ENCODE results near the gene ZBTB47.

ZBTB47 gene

DNA sequence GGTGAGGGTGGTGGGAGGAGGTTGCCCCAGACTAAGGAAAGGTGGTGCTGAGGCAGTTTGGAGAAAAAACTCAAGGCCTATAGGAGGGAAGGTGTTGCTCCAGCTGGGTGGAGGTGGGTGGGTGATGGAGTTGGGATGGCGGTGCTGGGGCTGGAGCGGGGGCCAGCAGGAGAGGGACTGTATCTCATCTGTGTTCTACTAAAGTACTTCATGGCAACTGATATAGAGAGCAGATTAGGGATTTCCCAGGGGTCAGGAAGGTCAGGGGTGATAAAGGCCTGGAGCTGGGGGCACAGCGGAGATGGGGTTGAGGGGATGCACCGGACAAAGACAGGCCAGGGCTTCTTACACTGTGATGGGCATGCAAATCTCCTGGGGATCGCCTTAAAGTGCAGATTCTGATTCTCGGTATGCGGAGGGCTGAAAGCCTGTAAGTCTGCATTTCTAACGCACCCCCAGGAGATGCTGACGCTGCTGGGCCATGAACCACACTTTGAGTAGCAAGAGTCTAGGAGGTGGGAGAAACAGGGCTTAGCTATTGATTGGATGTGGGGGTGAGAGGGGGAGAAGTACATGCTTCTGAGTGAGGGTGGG lies 36.0 kb downstream of the ZBTB47 start:
- H2BK5ac ChIP-seq (ENCODE audit: low read length), result no peak overlapping the region
- H3K79me2 ChIP-seq (ENCODE audit: control insufficient read depth, insufficient read depth, low read length), result no peaks in the 10 kb centered on the region
- H3K56ac ChIP-seq (ENCODE audit: low read length), result no peak overlapping the region
- no peak overlapping the region for H3K4me2 ChIP-seq (ENCODE audit: low read length)
- H3K4me3 ChIP-seq (ENCODE audit: low read length), result no peak overlapping the region
- H3K27ac ChIP-seq (ENCODE audit: low read depth, low read length), result no peak overlapping the region
- H2AK5ac ChIP-seq (ENCODE audit: low read length), result no peak overlapping the region
- no peak overlapping the region for H2BK15ac ChIP-seq (replicated peaks; ENCODE audit: low read depth)
- no peak overlapping the region for H3K9ac ChIP-seq (ENCODE audit: low read length)
- H3K18ac ChIP-seq (ENCODE audit: low read length), result no peak overlapping the region
- H4K8ac ChIP-seq (ENCODE audit: low read depth, low read length), result no peak overlapping the region
- no peak for DNase-seq
- no peaks in the 10 kb centered on the region for H3K79me1 ChIP-seq (ENCODE audit: low read length)
- H3K23ac ChIP-seq (ENCODE audit: low read length), result no peak overlapping the region
- no peak overlapping the region for H3K4ac ChIP-seq (ENCODE audit: low read depth, low read length)
- no peak overlapping the region for H4K5ac ChIP-seq (ENCODE audit: low read length)
- H3K4me1 ChIP-seq (ENCODE audit: control insufficient read depth, low read depth, low read length), result no peaks in the 10 kb centered on the region
- H3K36me3 ChIP-seq (ENCODE audit: control insufficient read depth, insufficient read depth, low read length), result no peaks in the 10 kb centered on the region
- H3K27me3 ChIP-seq (ENCODE audit: insufficient read depth, low read length, poor library complexity), result no peaks in the 10 kb centered on the region
- WGBS (ENCODE audit: extremely low coverage, insufficient coverage, low lambda C conversion rate), result no CpG with 5 or more reads among the region's 9 CpGs
- no peak overlapping the region for H2BK120ac ChIP-seq (ENCODE audit: low read depth, low read length)

DNA sequence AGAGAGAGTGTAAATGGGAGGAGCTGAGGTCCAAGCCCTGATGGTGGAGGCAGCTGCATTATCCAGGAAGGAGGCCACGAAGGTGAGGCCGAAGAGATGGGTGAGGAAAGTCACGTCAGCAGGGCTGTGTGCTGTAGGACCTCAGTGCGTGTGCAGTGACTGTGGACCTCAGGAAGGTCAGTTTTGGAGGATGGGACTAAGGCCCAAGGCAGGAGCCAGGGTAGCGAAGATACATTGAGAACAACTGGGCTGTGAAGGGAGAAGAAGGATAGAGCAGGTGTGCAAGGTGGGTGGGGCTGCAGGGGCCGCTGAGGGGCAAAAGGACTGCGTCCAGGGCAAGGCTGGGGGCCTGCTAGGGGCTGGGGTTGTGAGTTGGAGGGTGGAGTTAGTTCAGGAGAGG lies 36.7 kb downstream of the ZBTB47 start:
- Histone ChIP-seq H4K8ac (ENCODE audit: low read depth, low read length) (no peak overlapping the region), H2BK5ac (ENCODE audit: low read length) (no peak overlapping the region), H4K5ac (ENCODE audit: low read length) (no peak overlapping the region), H3K4me1 (ENCODE audit: control insufficient read depth, low read depth, low read length) (no peaks in the 10 kb centered on the region), H3K4me3 (ENCODE audit: low read length) (no peak overlapping the region), H3K79me2 (ENCODE audit: control insufficient read depth, insufficient read depth, low read length) (no peaks in the 10 kb centered on the region), H3K79me1 (ENCODE audit: low read length) (no peaks in the 10 kb centered on the region), H2BK120ac (ENCODE audit: low read depth, low read length) (no peak overlapping the region), H2BK15ac (replicated peaks; ENCODE audit: low read depth) (no peak overlapping the region), H3K27ac (ENCODE audit: low read depth, low read length) (no peak overlapping the region), H3K27me3 (ENCODE audit: insufficient read depth, low read length, poor library complexity) (no peaks in the 10 kb centered on the region), H3K18ac (ENCODE audit: low read length) (no peak overlapping the region), H3K56ac (ENCODE audit: low read length) (no peak overlapping the region), H3K4ac (ENCODE audit: low read depth, low read length) (no peak overlapping the region), H2AK5ac (ENCODE audit: low read length) (no peak overlapping the region), H3K23ac (ENCODE audit: low read length) (no peak overlapping the region), H3K36me3 (ENCODE audit: control insufficient read depth, insufficient read depth, low read length) (no peaks in the 10 kb centered on the region), H3K9ac (ENCODE audit: low read length) (no peak overlapping the region), H3K4me2 (ENCODE audit: low read length) (no peak overlapping the region)
- WGBS (ENCODE audit: extremely low coverage, insufficient coverage, low lambda C conversion rate), result no CpG with 5 or more reads among the region's 7 CpGs
- no peak for DNase-seq

DNA sequence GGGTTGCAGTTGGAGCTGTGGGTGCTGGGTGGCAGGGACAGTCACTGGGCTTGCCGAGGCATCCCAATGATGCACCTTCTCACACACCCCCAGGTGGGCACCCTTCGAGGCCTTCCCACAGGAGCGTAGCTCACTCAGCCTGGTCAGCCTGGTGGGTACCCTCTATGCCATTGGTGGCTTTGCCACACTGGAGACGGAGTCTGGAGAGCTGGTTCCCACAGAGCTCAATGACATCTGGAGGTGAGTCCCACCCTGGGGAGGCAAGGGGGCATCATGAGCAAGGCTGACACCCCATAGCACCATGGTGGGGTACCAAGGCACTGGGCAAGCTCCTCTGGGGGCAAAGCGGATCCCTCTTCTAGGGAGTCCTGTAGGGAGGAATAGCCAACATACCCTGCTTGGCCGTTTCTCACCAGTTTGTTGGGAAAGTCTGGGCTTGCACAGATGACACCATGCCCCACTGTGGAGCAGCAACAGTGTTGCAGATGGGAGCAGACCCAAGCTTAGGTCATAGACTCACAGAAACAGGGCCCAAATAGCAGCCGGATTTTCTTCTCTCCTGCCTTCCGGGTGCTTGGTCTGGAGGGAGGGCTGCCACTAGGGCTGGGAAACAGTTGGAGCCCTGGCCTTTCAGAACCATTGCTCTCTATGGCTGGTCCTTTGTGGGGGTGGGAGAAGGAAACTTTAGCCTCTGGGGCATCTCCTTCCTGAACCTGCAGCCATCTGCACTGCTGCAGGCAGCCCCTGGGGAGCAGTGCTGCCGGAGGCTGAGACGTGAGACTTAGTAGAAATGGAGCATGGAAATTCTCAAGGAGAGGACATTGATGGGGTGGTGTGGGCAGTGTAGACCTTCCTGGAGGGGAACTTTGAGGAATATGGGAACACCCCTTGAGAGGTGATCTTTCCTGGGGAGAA lies 37.5 kb downstream of the ZBTB47 start:
- Histone ChIP-seq H2AK5ac (ENCODE audit: low read length) (no peak overlapping the region), H3K27me3 (ENCODE audit: insufficient read depth, low read length, poor library complexity) (no peaks in the 10 kb centered on the region), H3K36me3 (ENCODE audit: control insufficient read depth, insufficient read depth, low read length) (no peaks in the 10 kb centered on the region), H4K5ac (ENCODE audit: low read length) (no peak overlapping the region), H3K4me3 (ENCODE audit: low read length) (no peak overlapping the region), H3K4me1 (ENCODE audit: control insufficient read depth, low read depth, low read length) (no peaks in the 10 kb centered on the region), H2BK5ac (ENCODE audit: low read length) (no peak overlapping the region), H3K4me2 (ENCODE audit: low read length) (no peak overlapping the region), H3K79me1 (ENCODE audit: low read length) (no peaks in the 10 kb centered on the region), H3K56ac (ENCODE audit: low read length) (no peak overlapping the region), H3K9ac (ENCODE audit: low read length) (no peak overlapping the region), H3K23ac (ENCODE audit: low read length) (no peak overlapping the region), H3K4ac (ENCODE audit: low read depth, low read length) (no peak overlapping the region), H2BK15ac (replicated peaks; ENCODE audit: low read depth) (no peak overlapping the region), H2BK120ac (ENCODE audit: low read depth, low read length) (no peak overlapping the region), H3K18ac (ENCODE audit: low read length) (no peak overlapping the region), H3K27ac (ENCODE audit: low read depth, low read length) (no peak overlapping the region), H3K79me2 (ENCODE audit: control insufficient read depth, insufficient read depth, low read length) (no peaks in the 10 kb centered on the region), H4K8ac (ENCODE audit: low read depth, low read length) (no peak overlapping the region)
- WGBS (ENCODE audit: extremely low coverage, insufficient coverage, low lambda C conversion rate), result no CpG with 5 or more reads among the region's 10 CpGs
- DNase-seq, result no peak

GRCh38 chr3:42691816-42692666 lies 38.5 kb downstream of the ZBTB47 start:
- no peak overlapping the region for H3K56ac ChIP-seq (ENCODE audit: low read length)
- no peak overlapping the region for H3K18ac ChIP-seq (ENCODE audit: low read length)
- no peak overlapping the region for H3K27ac ChIP-seq (ENCODE audit: low read depth, low read length)
- H2BK15ac ChIP-seq (replicated peaks; ENCODE audit: low read depth), result no peak overlapping the region
- no peak overlapping the region for H2BK5ac ChIP-seq (ENCODE audit: low read length)
- H3K4me3 ChIP-seq (ENCODE audit: low read length), result no peak overlapping the region
- H2AK5ac ChIP-seq (ENCODE audit: low read length), result no peak overlapping the region
- no peak overlapping the region for H4K5ac ChIP-seq (ENCODE audit: low read length)
- no peak overlapping the region for H3K4ac ChIP-seq (ENCODE audit: low read depth, low read length)
- H3K27me3 ChIP-seq (ENCODE audit: insufficient read depth, low read length, poor library complexity), result no peaks in the 10 kb centered on the region
- no peak for DNase-seq
- no peaks in the 10 kb centered on the region for H3K36me3 ChIP-seq (ENCODE audit: control insufficient read depth, insufficient read depth, low read length)
- no peak overlapping the region for H3K23ac ChIP-seq (ENCODE audit: low read length)
- no peak overlapping the region for H3K9ac ChIP-seq (ENCODE audit: low read length)
- H2BK120ac ChIP-seq (ENCODE audit: low read depth, low read length), result no peak overlapping the region
- no peaks in the 10 kb centered on the region for H3K4me1 ChIP-seq (ENCODE audit: control insufficient read depth, low read depth, low read length)
- WGBS (ENCODE audit: extremely low coverage, insufficient coverage, low lambda C conversion rate), result no CpG with 5 or more reads among the region's 13 CpGs
- H3K79me1 ChIP-seq (ENCODE audit: low read length), result no peaks in the 10 kb centered on the region
- H4K8ac ChIP-seq (ENCODE audit: low read depth, low read length), result no peak overlapping the region
- no peak overlapping the region for H3K4me2 ChIP-seq (ENCODE audit: low read length)
- H3K79me2 ChIP-seq (ENCODE audit: control insufficient read depth, insufficient read depth, low read length), result no peaks in the 10 kb centered on the region

GRCh38 chr3:42692667-42693529 lies 39.4 kb downstream of the ZBTB47 start:
- Histone ChIP-seq H3K4me3 (ENCODE audit: low read length) (no peak overlapping the region), H3K36me3 (ENCODE audit: control insufficient read depth, insufficient read depth, low read length) (no peaks in the 10 kb centered on the region), H3K56ac (ENCODE audit: low read length) (no peak overlapping the region), H3K79me2 (ENCODE audit: control insufficient read depth, insufficient read depth, low read length) (no peaks in the 10 kb centered on the region), H3K27me3 (ENCODE audit: insufficient read depth, low read length, poor library complexity) (no peaks in the 10 kb centered on the region), H2AK5ac (ENCODE audit: low read length) (no peak overlapping the region), H3K9ac (ENCODE audit: low read length) (no peak overlapping the region), H4K5ac (ENCODE audit: low read length) (no peak overlapping the region), H4K8ac (ENCODE audit: low read depth, low read length) (no peak overlapping the region), H2BK15ac (replicated peaks; ENCODE audit: low read depth) (no peak overlapping the region), H3K4me1 (ENCODE audit: control insufficient read depth, low read depth, low read length) (no peaks in the 10 kb centered on the region), H3K27ac (ENCODE audit: low read depth, low read length) (no peak overlapping the region), H3K4me2 (ENCODE audit: low read length) (no peak overlapping the region), H2BK5ac (ENCODE audit: low read length) (no peak overlapping the region), H3K79me1 (ENCODE audit: low read length) (no peaks in the 10 kb centered on the region), H3K18ac (ENCODE audit: low read length) (no peak overlapping the region), H3K23ac (ENCODE audit: low read length) (no peak overlapping the region), H2BK120ac (ENCODE audit: low read depth, low read length) (no peak overlapping the region), H3K4ac (ENCODE audit: low read depth, low read length) (no peak overlapping the region)
- no peak for DNase-seq
- WGBS (ENCODE audit: extremely low coverage, insufficient coverage, low lambda C conversion rate), result no CpG with 5 or more reads among the region's 17 CpGs

All from mesendoderm (in vitro differentiated cells).